Mammary epithelial cell (primary cell): Measurements from ENCODE around the gene CHAF1A.

ENCODE experiments used
- CTCF ChIP-seq, 2 donors: IDR thresholded peaks in 1 of 2; conservative IDR thresholded peaks in 1 of 2; 2 replicates each; pipeline ENCODE4 v1.5.1; 2011 to 2012; ENCODE audit warnings: inconsistent platforms in 2 of 2, low read length in 2 of 2, mild to moderate bottlenecking in 2 of 2, control low read depth in 1 of 2, low read depth in 1 of 2; ENCODE audit not compliant: insufficient read depth in 1 of 2; ENCODE audit errors: extremely low read depth in 1 of 2
- EZH2 ChIP-seq: IDR thresholded peaks from 2 replicates; pipeline ENCODE4 v1.6.1; 2012; ENCODE audit warnings: low read length, inconsistent platforms, borderline replicate concordance

GRCh38 chr19:4431296-4431695 lies 28.9 kb downstream of the CHAF1A start:
- TF ChIP-seq CTCF (conservative IDR thresholded peaks at IDR 0.05 in 1 of 2, IDR thresholded peaks at IDR 0.05 in 1 of 2; ENCODE audit: extremely low read depth in 1 of 2, insufficient read depth in 1 of 2, low read depth in 1 of 2, low read length in 2 of 2) (no peak), EZH2 (no peak)
